Amygdala (tissue), 56 donors: Measurements from ENCODE around the gene KCNQ1OT1.

ENCODE experiments used
- DNase-seq, 56 donors: peaks; one replicate each; lab custom pipeline; 2025; lab: John Stamatoyannopoulos, UW

The KCNQ1OT1 gene

GRCh38 chr11:2737866-2738265 is 38.1 kb upstream of the KCNQ1OT1 start:
- DNase-seq: no peak

DNA sequence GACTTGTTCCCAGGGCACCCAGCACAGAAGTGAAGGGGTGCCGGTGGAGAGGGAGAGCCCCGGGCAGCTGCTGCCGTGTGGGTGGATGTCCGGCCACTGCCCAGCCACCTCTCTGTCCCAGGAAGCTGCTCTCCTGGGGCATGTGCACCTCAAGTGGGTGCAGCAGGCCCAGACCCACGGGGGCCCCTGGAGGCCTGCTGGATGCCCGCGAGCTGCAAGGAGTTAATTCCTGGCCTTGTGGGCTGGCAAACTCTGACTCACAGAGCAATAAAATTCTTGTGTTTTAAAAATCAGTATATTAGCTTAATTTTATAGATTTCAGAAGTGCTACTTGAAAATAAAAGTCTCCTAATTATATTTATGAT is 37.4 kb upstream of the KCNQ1OT1 start:
- no peak for DNase-seq

DNA sequence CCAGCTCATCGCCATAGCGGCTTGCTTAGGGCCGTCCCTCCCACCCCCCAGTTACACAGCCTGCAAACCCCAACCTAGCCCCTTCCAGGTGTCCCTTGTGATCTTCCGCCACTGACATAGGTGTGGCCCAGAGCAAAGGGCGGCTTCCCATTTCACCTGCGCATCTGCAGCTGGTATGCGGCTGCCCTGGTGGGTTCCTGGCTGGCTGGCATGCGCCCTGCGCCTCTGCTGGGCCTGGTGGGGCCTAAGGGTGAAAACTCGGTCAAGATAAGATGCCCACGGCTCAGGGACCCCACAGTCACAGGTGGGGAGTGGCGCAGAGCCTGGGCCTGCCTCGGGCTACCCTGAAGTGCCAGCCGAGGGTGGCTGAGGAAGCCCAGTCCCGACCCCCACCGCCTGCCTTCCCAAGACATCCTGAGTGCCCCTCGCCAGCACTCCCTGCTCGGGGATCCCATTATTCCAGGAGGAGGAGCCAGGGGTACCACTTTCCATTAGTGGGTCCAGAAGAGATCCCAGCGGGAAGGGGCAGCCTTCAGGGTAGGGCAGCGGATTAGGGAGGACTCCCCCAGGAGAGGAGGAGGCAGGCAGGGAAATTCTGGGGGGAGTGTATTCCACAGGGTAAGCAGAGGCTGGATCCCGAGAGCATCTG is 36.9 kb upstream of the KCNQ1OT1 start:
- DNase-seq: no peak

GRCh38 chr11:2735053-2735589 is 35.3 kb upstream of the KCNQ1OT1 start:
- no peak for DNase-seq

- DNase-seq: no peak
These were observed 34.6 kb upstream of the KCNQ1OT1 start for GRCh38 chr11:2734181-2735052.

DNA sequence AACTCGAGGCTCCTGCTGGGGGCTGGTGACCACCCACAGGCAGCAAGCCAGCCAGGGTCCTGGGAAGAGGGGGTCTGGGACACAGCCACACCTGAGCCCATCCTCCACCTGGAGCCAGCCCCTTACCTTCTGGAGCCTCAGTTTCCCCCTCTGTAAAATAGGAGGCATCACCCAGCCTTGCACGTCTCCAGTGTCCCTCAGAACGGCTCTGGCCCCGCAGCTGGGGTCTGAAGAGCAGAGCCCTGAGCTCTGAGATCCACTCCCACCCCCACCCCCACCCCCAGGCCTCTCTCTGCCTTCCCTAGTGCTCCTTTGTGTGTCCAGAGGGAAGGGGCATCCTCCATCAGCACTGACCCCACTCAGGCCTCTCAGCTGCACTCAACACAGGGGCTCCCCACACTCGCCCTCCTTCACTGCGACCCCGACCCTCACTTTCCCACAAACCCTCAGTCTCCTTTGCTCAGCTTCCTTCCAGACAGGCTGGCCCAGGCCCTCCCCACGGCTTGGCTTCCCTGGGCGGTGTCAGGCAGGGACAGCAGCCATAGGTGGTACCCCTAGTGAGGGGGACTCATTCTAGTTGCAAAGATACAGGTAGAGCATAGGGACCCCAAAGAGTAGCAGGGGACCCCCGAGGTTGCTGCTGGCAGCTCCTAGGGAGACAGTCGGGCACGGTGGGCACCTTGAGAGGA is 33.3 kb upstream of the KCNQ1OT1 start:
- DNase-seq: no peak

DNA sequence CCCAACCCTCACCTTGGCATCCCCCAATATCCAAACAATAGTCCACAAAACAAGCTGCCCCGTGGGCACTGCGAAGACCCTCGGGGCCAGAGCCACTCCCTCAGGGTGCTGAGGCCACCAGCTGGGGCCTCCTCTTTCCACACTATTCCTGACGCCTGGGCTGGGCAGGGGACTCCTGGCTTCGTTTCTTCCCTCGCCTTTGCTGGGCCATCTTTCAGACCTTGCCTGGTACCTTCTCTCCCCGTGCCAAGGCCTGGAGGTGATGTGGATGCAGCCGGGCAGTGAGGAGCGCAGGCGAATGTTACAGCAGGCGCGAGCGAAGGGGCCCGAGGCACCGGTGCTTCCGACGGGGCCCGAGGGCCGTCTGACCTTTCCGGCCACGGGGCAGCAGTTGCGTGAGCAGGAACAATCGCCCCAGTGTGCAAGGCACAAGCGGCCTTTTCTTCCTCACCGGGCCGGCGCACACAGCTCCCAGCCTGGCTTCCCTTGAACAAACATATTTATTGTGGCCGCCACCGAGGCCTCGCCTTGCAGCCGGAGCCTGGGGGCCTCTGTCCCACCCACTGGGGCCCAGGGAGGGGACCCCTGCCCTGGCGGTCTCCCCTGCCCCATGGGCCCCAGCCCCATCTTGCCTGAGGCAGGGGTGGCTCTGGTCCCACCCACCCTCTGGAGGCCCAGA is 32.6 kb upstream of the KCNQ1OT1 start:
- DNase-seq: peak in 50 of 56 donors; percentile 15 to 87 (median 57)

DNA sequence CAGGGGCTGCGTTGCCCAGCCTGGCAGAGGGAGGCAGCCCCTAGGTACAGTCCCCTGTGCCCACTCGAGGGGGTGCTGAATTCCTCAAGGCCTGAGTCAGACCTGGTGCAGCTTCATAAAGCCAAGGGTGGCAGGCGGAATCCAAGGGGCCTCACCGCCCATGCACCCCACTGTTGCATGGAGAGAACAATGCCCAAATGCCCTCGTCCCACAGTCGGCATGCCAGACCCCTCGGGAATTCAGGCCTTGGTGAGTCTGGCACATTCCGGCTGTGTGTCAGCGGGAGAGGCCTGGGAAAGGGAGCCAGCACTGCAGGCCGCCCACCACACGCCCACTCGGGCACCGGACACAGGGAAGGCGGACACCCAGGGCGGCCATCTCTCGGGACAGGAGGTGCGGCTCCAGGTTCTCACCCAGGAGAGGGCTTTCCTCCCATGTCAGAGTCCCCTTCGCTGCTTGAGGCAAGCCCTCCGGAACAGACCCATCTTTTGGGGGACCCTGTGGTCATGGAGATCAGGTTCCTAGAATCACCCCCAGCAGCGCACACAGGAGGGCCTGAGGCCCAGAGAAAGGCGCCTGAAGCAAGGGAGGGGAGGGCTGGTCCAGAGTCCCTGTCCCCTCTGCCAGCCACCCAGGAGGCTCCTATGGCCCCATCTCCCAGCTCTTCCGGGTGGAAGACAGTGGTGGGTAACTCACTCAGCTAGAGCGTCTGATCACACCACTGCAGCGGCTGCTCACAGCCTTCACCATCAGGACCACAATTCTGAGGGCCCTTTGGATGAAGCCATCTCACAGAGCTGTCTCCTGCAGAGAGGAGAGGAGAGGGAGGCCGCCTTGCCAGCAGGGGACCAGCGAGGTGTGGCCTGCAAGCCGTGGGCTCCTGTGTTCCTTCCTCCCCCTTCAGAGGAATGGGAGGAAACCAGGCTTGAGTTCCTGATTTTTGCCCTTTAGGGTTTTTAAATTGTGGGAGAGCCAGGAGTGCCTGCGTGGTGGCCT is 31.6 kb upstream of the KCNQ1OT1 start:
- DNase-seq: no peak

GRCh38 chr11:2730272-2731129 is 30.7 kb upstream of the KCNQ1OT1 start:
- DNase-seq: peak in 36 of 56 donors; percentile 13 to 84 (median 40)

DNA sequence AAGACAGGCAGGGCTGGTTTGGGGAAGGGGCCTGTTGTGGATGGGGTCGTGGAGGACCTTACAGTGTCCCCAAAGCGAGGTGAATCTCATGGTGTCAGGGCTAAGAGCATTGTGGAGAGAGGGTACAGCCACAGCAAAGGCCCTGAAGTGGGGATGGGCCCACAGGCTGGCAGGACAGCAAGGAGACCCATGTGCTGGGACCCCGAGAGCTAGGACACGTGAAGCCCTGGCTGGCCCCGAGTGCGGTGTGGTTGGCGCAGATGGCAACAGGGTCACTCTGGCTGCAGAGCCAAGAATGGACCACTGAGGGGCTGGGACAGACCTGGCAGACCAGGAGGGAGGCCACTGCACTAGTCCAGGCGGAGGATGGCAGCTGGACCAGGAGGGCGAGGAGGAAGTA is 30.0 kb upstream of the KCNQ1OT1 start:
- no peak for DNase-seq

DNA sequence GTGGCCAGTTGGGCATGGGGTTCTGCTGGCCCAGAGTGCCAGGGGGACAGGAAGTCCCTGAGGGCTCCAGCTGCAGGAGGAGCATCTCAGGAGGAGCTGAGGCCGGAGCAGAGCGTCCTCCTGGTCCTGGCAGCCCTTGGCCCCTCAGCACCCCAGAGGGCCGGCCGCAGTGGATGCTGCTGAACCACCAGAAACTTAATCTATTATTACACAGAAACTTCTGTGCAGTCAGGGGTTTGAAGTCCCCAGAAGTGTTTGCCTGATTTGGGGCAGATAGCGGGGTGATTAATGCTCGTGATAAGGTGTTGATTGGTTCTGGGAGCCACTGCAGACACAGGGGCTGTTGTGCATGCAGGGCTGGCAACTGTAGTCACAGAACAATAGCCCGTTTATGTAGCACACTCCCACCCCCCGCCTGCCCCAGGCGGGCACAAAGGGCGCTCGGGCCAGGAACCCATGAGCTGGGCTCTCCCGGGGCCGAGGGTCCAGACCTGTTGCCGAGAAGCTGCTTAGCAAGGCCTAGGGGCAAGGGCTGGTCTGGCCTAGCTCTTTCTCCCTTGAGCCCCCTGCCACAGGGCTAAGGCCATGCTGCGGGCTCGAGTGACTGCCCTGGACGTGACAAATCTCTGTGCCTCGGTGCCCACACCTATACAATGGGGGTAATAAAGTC is 29.0 kb upstream of the KCNQ1OT1 start:
- peak in 53 of 56 donors; percentile 16 to 92 (median 75) for DNase-seq

GRCh38 chr11:2728128-2728662 is 28.4 kb upstream of the KCNQ1OT1 start:
- DNase-seq: peak in 2 of 56 donors; percentile 36 to 64

DNA sequence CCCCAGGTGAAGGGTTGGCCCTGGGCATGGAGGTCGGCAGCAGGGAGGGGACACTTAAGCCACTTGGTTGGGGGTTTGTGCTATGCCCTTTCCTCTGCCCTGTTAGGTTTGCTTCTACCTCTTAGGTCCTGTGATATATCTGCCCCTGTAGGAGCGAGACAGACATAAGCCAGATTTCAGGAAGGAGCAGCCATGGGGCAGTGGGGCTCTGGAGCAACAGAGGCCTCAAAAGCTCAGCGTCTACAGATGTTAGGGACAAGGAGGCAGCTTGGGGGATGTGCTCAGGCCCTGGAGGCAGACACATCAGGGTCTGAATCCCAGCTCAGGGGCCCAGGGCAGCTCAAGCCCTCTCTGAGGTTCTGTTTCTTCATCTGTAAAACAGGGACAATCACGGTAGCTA is 27.2 kb upstream of the KCNQ1OT1 start:
- DNase-seq: no peak

DNA sequence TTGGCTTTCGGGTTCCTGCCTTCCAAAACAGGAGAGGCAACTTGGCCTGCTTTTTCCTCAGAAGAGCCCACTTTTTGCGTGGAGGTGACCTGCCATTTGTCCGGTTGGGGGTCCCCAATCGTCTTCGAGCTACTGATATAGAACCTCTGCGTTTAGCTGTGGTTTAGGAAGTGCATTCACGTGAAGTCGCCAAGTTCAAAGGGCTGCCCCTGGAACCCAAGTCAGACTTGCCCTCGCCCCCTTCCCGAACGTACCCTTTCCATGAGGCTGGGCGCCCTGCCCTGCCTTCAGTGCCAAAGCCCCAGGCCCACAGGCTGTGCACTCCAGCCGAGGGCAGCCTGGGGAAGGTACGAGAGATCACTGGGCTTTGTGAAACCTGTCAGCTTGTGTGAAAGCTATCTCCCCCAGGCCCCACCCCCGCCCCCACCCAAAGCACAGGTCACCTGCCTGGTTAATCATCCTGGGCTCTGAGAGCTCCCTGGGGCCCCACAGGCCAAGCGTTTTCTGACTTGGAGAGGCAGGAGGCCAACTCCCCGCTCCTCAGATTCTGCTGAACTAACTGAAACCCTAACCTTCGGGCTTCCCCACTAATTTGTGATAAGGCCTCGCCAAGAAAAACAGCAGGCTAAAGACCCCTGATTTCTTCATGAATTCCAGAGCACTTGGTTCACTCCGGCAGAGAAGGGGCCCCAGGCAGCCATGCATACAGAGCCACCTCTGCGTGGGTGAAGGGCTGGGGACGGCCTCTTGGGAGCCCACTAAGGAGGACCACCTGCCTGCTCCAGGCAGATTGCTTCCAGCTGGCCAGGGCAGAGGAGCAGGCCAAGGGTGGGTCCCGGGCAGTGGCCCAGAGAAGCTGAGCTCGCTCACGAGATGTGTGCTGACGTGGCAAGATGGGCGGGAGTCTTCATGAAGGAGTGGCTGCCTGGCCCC is 25.8 kb upstream of the KCNQ1OT1 start:
- no peak for DNase-seq

DNA sequence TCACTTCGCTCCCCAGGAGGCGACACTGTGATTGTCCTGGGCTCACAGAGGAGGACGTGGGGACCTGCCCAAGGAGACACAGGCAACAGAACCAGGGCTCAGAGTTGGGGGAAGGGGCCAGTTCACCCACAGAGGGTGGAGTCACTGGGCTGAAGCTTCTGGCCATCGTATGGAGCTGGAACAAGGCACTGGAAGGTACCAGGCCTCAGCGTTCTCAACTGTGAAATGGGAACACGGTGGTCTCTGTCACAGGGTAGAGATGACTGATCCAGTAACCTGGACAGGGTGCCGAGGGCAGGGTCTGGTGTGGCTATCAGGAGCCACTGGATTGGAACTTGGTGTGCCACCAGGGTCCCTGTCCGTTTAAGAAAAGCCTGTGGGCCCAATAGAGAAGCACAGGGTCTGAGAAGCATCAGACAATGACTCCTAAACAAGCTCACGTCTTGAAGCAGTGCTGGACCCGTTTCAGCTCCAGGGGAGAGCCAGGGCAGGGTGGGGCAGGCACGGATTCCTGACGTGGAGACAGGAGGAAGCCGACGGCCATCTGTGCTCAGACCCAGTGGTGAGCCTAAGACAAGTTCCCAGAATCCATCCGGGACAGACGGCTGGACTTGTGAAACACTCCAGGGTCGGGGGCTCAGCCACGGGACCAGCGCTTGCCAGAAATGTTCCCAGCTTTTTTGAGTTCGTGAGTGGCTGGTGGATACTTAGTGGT is 25.0 kb upstream of the KCNQ1OT1 start:
- no peak for DNase-seq

DNA sequence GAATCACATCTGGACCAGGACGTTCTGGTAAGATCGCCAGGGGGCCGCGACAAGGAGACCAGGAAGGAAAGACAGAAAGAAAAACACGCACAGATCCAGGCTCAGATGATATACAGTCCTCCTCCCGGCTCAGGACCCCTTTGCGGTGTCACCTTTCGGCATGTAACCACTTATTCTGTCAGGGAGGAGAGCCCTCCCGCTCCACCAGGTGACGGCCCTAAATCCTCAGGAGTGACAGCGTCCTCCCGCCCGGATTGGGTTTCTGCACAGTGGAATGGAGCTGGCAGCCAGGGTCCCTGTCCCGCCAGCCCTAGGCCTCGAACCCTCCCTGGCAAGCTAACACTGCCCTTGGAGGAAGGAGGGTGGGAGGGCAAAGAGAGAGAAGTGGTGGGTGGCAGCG is 24.3 kb upstream of the KCNQ1OT1 start:
- no peak for DNase-seq
